ENCODE measurements around the gene ERF.

ERF gene

GRCh38 chr19:42290523-42291434 lies 35.9 kb upstream of the ERF start:
- peak; percentile 62 to 65 for DNase-seq
- no peak for TF ChIP-seq GATA1 (IDR thresholded peaks at IDR 0.05; ENCODE audit: low read depth, low read length)
- no peak for TF ChIP-seq POLR2A (IDR thresholded peaks at IDR 0.05; ENCODE audit: low read length)

GRCh38 chr19:42290136-42290522 lies 35.2 kb upstream of the ERF start:
- DNase-seq = no peak
- TF ChIP-seq GATA1 (IDR thresholded peaks at IDR 0.05; ENCODE audit: low read depth, low read length) = no peak

GRCh38 chr19:42289556-42290041 lies 34.7 kb upstream of the ERF start:
- no peak for DNase-seq
- TF ChIP-seq POLR2A (IDR thresholded peaks at IDR 0.05; ENCODE audit: low read length) (no peak), GATA1 (IDR thresholded peaks at IDR 0.05; ENCODE audit: low read depth, low read length) (no peak)

- no peak for DNase-seq
- no peak for TF ChIP-seq GATA1 (IDR thresholded peaks at IDR 0.05; ENCODE audit: low read depth, low read length)
- TF ChIP-seq POLR2A (IDR thresholded peaks at IDR 0.05; ENCODE audit: low read length) = no peak
Measured at GRCh38 chr19:42288881-42289555, 34.1 kb upstream of the ERF start.

- no peak for DNase-seq
- TF ChIP-seq GATA1 (IDR thresholded peaks at IDR 0.05; ENCODE audit: low read depth, low read length) (no peak), POLR2A (IDR thresholded peaks at IDR 0.05; ENCODE audit: low read length) (no peak)
Measured at GRCh38 chr19:42288387-42288786, 33.5 kb upstream of the ERF start.

- DNase-seq = no peak
- TF ChIP-seq POLR2A (IDR thresholded peaks at IDR 0.05; ENCODE audit: low read length) (no peak), GATA1 (IDR thresholded peaks at IDR 0.05; ENCODE audit: low read depth, low read length) (no peak)
Measured at GRCh38 chr19:42287827-42288107, 32.8 kb upstream of the ERF start.

GRCh38 chr19:42287017-42287826 lies 32.3 kb upstream of the ERF start:
- no peak for DNase-seq

GRCh38 chr19:42286349-42287016 lies 31.6 kb upstream of the ERF start:
- TF ChIP-seq POLR2A (IDR thresholded peaks at IDR 0.05; ENCODE audit: low read length) = no peak
- TF ChIP-seq GATA1 (IDR thresholded peaks at IDR 0.05; ENCODE audit: low read depth, low read length) = no peak
- peak in 1 of 2 experiments; percentile 48 for DNase-seq

More at GRCh38 chr19:42287017-42287826, 32.3 kb upstream of the ERF start:
- TF ChIP-seq GATA1 (IDR thresholded peaks at IDR 0.05; ENCODE audit: low read depth, low read length) (no peak), POLR2A (IDR thresholded peaks at IDR 0.05; ENCODE audit: low read length) (no peak)

GRCh38 chr19:42285988-42286348 lies 31.0 kb upstream of the ERF start:
- TF ChIP-seq POLR2A (IDR thresholded peaks at IDR 0.05; ENCODE audit: low read length) (no peak), GATA1 (IDR thresholded peaks at IDR 0.05; ENCODE audit: low read depth, low read length) (no peak)
- DNase-seq = no peak

GRCh38 chr19:42285541-42285941 lies 30.6 kb upstream of the ERF start:
- peak in 1 of 2 experiments; percentile 57 for DNase-seq
- TF ChIP-seq GATA1 (IDR thresholded peaks at IDR 0.05; ENCODE audit: low read depth, low read length) (no peak), POLR2A (IDR thresholded peaks at IDR 0.05; ENCODE audit: low read length) (no peak)

- DNase-seq = peak in 1 of 2 experiments; percentile 68
Measured at GRCh38 chr19:42284591-42285341, 29.8 kb upstream of the ERF start.

GRCh38 chr19:42284066-42284501 lies 29.2 kb upstream of the ERF start:
- peak; percentile 90 to 95 for DNase-seq
- no peak for TF ChIP-seq POLR2A (IDR thresholded peaks at IDR 0.05; ENCODE audit: low read length)
- TF ChIP-seq GATA1 (IDR thresholded peaks at IDR 0.05; ENCODE audit: low read depth, low read length) = no peak

More at GRCh38 chr19:42284591-42285341, 29.8 kb upstream of the ERF start:
- TF ChIP-seq GATA1 (IDR thresholded peaks at IDR 0.05; ENCODE audit: low read depth, low read length) = no peak
- TF ChIP-seq POLR2A (IDR thresholded peaks at IDR 0.05; ENCODE audit: low read length) = no peak

All from erythroblast (primary cell).